HG03571 (cell line): ENCODE measurements around the gene UBALD1.
"Not testable (repeated sequence)": the region's sequence is repeated elsewhere in the genome, so short reads cannot be mapped to it uniquely, and the experiment has no call there.

ENCODE experiments used
- ATAC-seq: cut with Tn5 transposase; IDR thresholded peaks from one replicate; pipeline ENCODE4 v1.9.1; 2021; ENCODE audit not compliant: unreplicated experiment

The UBALD1 gene

DNA sequence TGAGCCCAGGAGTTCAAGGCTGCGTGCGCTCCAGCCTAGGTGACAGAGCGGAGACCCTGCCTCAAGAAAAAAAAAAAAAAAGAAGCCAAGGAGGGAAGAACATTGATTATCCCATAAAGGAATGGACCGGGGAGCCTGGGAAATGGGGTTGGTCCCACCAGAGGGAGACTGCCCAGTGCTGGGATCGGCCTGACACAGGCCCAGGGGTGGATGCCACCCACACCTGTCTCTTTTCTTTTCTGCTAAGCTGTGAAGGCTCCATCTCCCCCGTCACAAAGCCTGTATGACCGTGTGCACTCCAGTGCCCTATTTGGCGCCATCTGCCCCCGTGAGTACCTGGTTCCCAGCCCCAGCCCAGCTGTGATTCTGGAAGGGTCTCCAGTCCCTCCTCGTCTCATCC is 15.7 kb downstream of the UBALD1 start:
- no peak for ATAC-seq

DNA sequence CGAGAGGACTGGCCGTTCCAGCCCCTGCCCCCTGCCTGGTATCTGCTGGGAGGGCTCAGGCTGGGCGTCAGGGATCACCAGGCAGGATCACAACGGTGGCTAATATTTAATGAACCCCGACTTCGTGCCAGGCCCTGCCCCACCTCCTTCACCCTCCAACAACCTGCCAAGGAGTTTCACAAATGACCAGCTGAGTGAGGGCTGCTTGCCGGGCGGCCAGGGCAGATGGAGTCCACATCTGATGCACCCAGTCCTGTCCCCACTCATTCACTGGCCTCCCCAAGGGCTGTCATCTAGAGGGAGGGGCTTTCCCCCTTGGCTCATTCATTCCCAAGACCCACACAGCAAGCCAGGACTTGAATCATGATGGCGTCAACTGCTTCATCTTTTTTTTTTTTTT is 17.5 kb downstream of the UBALD1 start:
- no peak for ATAC-seq

DNA sequence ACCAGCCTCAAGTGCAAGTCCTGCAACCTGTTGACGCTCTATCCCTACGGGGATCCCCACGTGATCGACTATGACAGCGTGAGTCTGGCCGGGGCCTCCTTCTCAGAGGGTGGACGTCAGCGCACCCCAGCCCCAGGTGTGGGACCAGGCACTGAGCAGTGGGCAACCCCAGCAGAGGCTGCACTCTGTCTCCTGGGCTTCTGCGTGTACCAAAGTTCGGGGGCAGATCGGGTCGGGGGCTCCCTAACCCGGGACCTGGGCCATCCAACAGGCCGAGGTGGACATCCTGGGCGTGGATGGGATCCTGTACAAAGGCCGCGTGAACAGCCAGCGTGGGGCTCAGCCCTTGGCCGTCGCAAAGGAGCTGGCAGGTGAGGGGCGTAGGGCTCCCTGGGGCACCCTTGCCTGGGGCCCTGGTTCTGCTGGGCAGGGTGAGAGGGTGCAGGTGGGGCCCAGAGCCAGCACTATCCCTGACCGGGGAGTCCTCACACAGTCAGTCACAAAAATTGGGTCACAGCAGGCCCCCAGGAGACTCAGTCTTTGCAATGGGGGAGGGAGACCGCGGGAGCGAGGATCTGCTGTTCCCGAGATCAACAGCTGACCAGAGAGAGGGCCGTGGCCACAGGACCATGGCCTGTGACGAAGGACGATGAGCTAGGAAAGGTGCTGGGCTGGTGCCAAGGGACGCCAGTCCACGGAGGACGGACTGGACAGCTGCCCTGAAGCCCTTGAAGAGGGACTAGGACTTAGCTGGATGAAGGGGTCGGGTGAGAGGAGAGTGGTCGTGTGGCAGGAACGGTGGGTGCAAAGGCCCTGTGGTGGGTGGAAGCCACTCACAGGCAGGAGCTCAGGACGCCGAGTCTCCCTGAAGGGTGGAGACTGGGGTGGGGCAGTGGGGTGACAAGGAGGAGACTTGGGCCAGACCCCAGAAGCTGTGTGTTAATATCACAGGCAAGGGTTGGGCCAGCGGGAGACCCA is 20.0 kb downstream of the UBALD1 start:
- no peak for ATAC-seq

GRCh38 chr16:4593086-4593485 is 21.6 kb downstream of the UBALD1 start:
- no peak for ATAC-seq

- ATAC-seq = no peak
Observed at GRCh38 chr16:4591706-4592470, 22.8 kb downstream of the UBALD1 start.

- no peak for ATAC-seq
Observed at GRCh38 chr16:4591191-4591590, 23.5 kb downstream of the UBALD1 start.

DNA sequence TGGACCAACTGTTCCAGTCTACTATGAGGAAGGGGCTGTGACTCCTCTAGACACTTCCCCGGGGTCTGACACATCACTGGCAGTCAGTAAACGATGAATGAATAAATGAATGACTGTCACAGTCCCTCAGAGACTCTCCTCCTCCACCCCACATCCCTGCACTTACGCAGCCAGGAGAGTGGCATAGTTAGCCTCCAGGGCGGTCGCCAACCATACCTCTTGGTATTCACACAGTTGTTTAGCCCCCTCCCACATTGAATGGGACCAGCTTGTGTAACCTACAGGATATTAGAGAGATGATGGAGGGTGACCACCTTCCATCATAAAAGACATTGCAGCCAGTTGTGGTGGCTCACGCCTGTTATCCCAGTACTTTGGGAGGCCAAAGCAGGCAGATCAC is 25.7 kb downstream of the UBALD1 start:
- no peak for ATAC-seq

- no peak for ATAC-seq
Observed at GRCh38 chr16:4588386-4588785, 26.3 kb downstream of the UBALD1 start.

DNA sequence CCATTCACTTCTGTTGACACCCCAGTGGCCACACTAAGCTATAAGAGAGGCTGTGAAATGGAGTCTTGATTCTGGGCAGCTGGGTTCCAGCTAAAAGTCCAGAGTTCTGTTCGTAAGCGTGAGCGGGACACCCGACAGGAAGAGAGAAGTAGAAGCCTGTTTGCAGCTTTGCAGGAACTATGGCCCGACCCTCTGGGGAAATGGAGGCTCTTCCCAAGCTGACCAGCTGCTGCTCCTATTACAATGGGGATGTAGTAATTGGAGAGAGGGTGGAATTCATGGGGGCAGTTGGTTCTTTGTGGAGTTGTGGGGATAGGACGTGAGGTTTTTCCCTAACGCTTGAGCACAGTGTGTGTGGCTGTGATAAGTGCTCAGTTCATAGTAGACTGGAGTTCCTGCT is 28.4 kb downstream of the UBALD1 start:
- no peak for ATAC-seq

DNA sequence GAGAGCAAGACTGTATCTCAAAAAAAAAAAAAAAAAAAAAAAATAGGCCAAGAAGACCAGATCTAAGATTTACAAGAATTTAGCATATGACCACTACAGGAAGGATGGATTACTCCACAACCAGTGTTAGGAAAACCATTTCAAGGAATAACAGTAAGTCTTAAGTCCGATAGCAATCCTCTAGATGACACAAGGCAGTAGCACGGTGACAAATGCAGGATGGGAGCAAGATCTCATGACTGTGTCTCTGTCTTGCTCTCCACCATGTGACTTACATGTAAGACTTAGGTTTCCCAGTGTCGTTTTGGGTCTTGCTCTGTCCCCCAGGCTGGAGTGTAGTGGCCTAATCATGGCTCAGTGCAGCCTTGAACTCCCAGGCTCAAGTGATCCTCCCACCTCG is 30.8 kb downstream of the UBALD1 start:
- ATAC-seq = no peak

DNA sequence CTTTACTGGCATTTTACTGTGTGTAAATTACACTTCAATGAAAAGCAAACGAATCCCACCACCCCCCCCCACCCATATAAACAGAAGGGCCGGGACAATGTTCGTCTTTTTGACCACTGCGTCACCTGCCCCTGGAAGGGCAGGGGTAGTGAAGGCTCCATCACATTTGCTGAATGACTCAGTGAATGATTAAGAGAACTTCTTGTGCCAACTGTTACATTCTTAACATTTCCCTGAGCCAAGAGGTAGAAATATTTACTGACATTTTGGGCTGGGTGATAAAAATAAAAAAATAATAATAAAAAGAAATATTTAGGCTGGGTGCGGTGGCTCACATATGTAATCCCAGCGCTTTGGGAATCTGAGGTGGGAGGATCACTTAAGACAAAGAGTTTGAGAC is 34.4 kb downstream of the UBALD1 start:
- ATAC-seq = no peak

GRCh38 chr16:4578961-4579530 is 35.6 kb downstream of the UBALD1 start:
- ATAC-seq = no peak

DNA sequence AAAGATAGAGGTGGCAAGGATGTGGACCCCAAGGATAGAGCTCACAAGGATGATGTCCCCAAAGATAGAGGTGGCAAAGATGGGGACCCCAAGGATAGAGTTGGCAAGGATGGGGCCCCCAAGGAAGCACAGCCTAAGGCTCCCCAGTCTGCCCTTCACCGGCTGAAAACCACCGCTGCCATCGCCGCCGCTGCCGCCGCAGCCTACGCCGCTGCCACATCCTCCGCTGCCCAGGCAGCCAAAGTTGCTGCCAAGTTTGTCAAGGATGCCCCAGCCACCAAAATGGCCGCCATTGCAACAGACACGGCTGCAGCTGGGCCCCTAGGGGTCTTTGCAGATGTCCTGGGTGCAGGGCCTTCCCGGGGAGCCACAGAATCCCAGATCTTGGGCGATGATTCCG is 38.7 kb downstream of the UBALD1 start:
- ATAC-seq = no peak

GRCh38 chr16:4574919-4575705 is 39.6 kb downstream of the UBALD1 start:
- no peak for ATAC-seq

DNA sequence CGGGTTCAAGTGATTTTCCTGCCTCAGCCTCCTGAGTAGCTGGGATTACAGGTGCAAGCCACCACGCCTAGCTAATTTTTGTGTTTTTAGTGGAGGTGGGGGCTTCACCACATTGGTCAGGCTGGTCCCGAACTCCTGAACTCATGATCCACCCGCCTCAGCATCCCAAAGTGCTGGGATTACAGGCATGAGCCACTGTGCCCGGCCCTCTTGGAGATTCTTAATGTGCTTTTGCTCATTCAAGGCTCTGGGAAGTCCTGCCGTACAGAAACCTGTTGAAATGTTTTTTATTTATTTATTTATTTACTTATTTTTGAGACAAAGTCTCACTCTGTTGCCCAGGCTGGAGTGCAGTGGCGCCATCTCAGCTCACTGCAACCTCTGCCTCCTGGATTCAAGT is 40.8 kb downstream of the UBALD1 start:
- not testable (repeated sequence) for ATAC-seq

GRCh38 chr16:4572715-4573114 is 42.0 kb downstream of the UBALD1 start:
- ATAC-seq = no peak

- no peak for ATAC-seq
Observed at GRCh38 chr16:4570688-4571321, 43.9 kb downstream of the UBALD1 start.

DNA sequence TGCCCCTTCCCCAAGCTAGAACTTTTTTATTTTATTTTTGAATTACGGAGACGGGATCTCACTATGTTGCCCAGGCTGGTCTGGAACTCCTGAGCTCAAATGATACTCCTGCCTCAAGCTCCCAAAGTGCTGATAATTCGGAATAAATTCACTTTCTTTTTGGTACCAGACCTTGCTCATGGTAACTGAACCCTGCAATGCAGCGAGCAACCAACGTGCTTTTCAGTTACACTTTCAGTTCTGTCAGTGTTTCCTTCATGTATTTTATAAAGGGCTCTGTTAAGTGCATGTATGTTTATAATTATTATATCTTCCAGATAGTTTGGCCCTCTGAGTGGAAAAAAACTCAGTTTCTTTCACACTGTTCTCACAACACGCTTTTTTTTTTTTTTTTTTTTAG is 44.6 kb downstream of the UBALD1 start:
- ATAC-seq = no peak

DNA sequence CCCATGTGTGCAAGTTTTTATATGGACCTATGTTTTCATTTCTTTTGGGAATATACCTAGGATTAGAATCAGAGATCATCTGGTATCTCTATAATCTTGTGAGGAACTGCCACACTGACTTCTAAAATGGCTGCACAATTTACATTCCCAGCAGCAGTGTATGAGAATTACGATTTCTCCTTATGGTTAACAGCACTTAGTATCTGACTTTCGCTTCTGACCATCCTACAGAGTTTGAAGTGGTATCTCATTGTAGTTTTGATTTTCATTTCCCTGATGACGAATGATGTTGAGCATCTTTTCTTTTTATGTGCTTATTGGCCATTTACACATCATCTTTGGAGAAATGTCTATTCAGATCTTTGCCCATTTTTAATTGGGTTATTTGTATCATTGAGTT is 48.5 kb downstream of the UBALD1 start:
- ATAC-seq = no peak

- no peak for ATAC-seq
Observed at GRCh38 chr16:4564661-4565267, 49.9 kb downstream of the UBALD1 start.
